22Rv1 (cell line): ENCODE results near the gene DVL2.

Experiments used
- H3K27ac ChIP-seq: fragments of 450-650 bp; 2 replicates; pipeline ENCODE4 v1.5.1; 2017
- ZFX ChIP-seq: fragments of 450-650 bp; IDR thresholded peaks from 2 replicates; pipeline ENCODE4 v1.6.1; 2017; ENCODE audit warnings: antibody characterized with exemption, borderline replicate concordance
- TF ChIP-seq, protein P1 (sequence below): fragments of 450-650 bp; IDR thresholded peaks from 2 replicates; pipeline ENCODE4 v1.5.1; 2017; ENCODE audit warnings: mild to moderate bottlenecking

The DVL2 gene

DNA sequence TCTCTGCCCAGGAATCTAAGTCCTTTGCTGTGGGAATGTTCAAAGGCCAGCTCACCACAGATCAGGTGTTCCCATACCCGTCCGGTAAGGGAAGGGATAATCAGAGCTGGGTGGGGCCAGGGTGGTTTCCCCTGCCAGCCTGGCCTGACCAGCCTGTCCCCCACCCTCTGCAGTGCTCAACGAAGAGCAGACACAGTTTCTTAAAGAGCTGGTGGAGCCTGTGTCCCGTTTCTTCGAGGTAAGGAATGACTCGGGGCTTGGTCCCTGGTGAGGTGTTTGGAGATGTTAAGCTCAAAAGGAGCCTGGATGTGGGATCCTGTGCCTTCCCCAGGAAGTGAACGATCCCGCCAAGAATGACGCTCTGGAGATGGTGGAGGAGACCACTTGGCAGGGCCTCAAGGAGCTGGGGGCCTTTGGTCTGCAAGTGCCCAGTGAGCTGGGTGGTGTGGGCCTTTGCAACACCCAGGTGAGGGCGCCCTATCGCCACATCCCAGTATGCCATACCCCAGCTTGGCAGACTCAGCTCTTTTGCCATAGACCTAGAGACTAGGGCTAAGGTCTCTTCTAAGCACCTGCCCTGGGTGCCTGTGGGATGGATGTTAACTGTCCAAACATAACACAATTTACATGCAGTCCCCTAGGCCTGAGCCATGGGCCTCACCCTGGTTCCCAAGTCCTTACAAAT, 13.6 kb downstream of the DVL2 start:
- no peak for TF ChIP-seq ZFX
- TF ChIP-seq, protein P1, sequence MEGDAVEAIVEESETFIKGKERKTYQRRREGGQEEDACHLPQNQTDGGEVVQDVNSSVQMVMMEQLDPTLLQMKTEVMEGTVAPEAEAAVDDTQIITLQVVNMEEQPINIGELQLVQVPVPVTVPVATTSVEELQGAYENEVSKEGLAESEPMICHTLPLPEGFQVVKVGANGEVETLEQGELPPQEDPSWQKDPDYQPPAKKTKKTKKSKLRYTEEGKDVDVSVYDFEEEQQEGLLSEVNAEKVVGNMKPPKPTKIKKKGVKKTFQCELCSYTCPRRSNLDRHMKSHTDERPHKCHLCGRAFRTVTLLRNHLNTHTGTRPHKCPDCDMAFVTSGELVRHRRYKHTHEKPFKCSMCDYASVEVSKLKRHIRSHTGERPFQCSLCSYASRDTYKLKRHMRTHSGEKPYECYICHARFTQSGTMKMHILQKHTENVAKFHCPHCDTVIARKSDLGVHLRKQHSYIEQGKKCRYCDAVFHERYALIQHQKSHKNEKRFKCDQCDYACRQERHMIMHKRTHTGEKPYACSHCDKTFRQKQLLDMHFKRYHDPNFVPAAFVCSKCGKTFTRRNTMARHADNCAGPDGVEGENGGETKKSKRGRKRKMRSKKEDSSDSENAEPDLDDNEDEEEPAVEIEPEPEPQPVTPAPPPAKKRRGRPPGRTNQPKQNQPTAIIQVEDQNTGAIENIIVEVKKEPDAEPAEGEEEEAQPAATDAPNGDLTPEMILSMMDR, result peak; percentile 72
- peak overlapping the region; percentile 98 for H3K27ac ChIP-seq

DNA sequence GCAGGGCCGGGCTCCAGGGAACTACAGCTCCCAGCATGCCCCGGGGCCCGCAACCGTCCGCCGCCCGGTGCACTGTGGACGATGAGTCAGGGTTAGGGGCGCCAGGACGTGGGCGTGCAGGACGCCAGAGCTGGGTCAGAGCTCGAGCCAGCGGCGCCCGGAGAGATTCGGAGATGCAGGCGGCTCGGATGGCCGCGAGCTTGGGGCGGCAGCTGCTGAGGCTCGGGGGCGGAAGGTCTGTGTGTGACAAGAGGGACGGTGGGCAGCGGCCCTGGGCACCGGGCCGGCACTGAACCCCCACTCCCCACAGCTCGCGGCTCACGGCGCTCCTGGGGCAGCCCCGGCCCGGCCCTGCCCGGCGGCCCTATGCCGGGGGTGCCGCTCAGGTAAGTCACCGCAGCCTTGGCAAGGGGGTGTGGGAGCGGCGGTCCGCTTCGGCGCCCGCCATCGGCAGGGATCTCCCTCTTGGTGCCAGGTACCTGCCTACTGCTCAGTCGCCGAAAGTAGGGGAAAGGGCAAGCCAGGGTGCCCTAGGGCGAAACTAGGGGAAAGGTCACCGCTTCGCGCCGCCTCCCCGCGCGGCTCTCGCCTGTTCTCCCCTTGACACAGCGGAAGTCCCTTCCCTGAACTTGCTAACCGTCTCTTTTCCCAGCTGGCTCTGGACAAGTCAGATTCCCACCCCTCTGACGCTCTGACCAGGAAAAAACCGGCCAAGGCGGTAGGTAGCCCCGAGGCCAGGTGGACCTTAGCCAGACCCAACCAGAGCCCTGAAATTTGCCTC, 14.3 kb downstream of the DVL2 start, which contains the start of the genes ACADVL and DLG4:
ACADVL (plus strand) TSS at position 127 of the 781 bp plus-strand sequence; CDS start at position 174, 47 bp downstream.
DLG4 (minus strand) TSS at position 25 of the 781 bp plus-strand sequence.
- H3K27ac ChIP-seq, result peak within 1 kb of the TSS; percentile 98
- no peak for TF ChIP-seq ZFX
- TF ChIP-seq, protein P1, result no peak

DNA sequence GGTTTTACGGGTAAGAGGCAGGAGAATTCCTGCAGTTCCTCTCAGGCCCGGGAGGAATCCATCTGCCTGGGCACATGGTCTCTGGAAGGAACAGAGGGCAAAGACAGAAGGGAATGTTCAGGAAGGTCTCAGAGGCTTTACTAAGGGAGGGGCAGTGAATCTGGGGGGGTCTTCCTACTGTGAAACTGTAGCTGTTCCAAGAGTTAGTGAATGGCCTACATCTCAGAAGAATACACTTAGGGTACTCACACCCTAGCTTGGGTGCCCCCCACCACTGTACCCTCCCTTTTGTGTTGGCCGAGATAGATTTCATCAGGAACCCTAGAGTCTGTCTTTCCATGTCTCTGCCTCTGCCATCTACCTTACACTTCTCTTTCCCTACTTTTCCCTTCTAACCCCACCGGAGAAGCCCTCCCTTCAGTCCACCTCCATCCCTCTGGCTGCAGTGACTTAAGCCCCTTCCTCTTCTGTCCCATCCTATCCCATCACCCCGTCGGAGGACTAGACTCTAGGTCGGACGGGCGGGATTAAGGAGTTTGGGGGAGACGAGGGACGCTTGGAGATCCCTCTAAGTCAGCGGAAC, 15.0 kb downstream of the DVL2 start:
- H3K27ac ChIP-seq, result peak overlapping the region; percentile 98
- TF ChIP-seq, protein P1, result no peak
- no peak for TF ChIP-seq ZFX

DNA sequence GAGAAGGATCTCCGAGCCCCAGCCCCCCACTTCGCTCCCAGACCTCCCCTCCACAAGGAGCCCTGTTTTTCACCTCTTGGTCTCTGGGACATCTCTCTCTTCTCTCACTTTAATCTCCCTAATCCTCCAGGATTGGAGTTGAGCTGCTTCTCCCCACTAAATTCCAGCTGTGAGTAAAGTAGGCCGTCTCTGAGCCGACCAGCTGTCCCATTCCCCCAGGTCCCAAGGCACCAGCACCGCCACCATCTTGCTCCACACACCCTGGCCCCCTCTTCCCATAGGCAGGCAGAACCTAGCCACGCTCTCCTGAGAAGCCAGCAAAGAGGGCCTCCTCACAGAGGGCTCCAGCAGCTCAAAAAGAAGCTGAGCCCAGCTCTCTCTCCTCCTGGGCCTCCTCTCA, 15.6 kb downstream of the DVL2 start:
- TF ChIP-seq, protein P1, result no peak
- TF ChIP-seq ZFX, result no peak
- H3K27ac ChIP-seq, result peak overlapping the region; percentile 98

DNA sequence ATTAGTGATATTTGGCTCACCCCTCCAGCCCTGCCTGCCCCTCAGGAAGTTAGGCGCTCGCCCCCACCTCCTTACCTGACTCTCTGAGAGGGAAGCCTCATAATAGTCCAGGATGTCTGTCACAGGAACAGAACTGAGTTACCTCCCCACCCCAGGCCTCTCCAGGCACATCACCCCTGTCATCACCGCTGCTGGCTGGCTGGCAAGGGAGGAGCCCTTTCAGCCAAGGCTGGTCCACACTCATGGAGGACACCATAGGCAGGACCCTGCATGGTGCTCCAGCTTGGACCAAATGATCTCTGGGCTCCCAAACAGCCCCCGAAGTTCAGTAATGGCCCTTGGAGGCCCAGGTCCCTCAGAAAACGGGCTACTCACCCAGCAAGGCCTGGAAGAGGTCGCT, 16.2 kb downstream of the DVL2 start:
- TF ChIP-seq, protein P1, result no peak
- TF ChIP-seq ZFX, result no peak
- peak overlapping the region; percentile 98 for H3K27ac ChIP-seq

DNA sequence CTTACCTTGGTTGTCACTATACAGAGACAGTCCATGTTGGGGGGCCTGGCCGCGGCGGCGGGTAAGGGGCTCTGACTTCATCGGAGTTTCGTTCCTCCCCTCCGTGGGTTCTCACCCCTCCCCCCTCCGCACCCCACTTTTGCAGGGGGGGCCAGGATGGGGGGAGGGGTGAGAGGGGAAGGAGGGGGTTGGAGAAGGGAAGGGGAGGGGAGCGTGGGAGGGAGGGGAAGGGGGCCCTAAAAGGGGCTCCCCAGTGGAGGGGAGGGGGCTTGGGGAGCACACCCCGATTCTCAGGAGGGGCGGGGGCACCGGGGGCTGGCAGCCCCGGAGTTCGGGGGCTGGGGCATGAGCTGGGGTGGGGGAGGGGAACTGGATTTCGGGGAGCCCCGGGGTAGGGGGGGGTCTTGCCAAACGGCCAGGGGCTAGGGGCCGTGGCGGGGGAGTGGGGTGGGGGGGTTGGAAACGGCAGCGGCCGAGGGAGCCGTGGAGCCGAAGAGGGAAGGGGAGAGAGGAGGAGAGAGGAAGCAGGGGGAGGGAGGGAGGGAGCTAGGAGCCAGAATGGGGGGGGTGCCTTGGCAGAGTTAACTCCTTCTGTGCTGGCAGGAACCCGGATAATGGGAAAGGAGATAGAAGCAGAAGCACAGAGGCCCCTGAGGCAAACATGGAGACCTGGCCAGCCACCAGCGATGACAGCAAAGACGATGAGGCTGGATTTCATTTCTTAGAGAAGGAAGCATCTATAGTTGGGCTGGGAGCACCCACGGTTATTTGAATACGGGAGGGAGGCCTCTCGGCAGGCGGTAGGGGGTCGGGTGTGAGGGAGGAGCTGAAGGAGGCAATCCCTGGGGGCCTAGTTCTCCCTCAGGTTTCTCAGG, 17.0 kb downstream of the DVL2 start:
- no peak for TF ChIP-seq ZFX
- TF ChIP-seq, protein P1, result no peak
- peak overlapping the region; percentile 98 for H3K27ac ChIP-seq
